Measurements from ENCODE around the gene HYCC2. TPM values are rescaled to one million over a fixed set of nuclear protein-coding genes. Genes with fewer than 3 reads are reported as not detected.

The HYCC2 gene
- total and polyA plus RNA-seq, 2 donors (not counting 1 experiment from before 2014, with no cell fraction given), result 3.6 to 30.1 TPM

GRCh38 chr2:201074996-201075395 lies 3.5 kb upstream of the HYCC2 start:
- Histone ChIP-seq H3K4me3 (ENCODE audit: control extremely low read depth in 1 of 5, extremely low read depth in 1 of 5, insufficient read depth in 1 of 5, low read depth in 2 of 5, low read length in 4 of 5) (no peak overlapping the region), H3K9me3 (ENCODE audit: control extremely low read depth in 1 of 3, control insufficient read depth in 2 of 3, insufficient read depth in 1 of 3, low read length in 2 of 3) (peaks cover 0 to 3% (median 0%) of the 10 kb centered on the region in 3 donors), H3K9ac (ENCODE audit: low read length) (no peak overlapping the region), H3K4me2 (replicated peaks; ENCODE audit: low read depth, low read length, poor library complexity, severe bottlenecking) (no peak overlapping the region), H3K27ac (ENCODE audit: low read length in 2 of 2) (no peak overlapping the region), H4K20me1 (ENCODE audit: control insufficient read depth, insufficient read depth, low read length, poor library complexity, severe bottlenecking) (no peaks in the 10 kb centered on the region), H3K79me2 (ENCODE audit: control insufficient read depth, insufficient read depth, low read length) (peaks cover 65% of the 10 kb centered on the region), H2AFZ (ENCODE audit: insufficient read depth, low read depth, low read length, poor library complexity, severe bottlenecking) (no peak overlapping the region), H3K36me3 (replicated peaks in 1 of 2; ENCODE audit: control extremely low read depth in 1 of 2, control insufficient read depth in 1 of 2, extremely low read depth in 1 of 2, insufficient read depth in 2 of 2, low read length in 1 of 2) (peaks cover 0 to 7% of the 10 kb centered on the region in 2 experiments), H3K27me3 (replicated peaks in 1 of 4; ENCODE audit: control extremely low read depth in 1 of 4, control insufficient read depth in 3 of 4, insufficient read depth in 4 of 4, low read length in 3 of 4) (no peaks in the 10 kb centered on the region), H3K4me1 (ENCODE audit: control insufficient read depth in 2 of 2, insufficient read depth in 2 of 2, low read length in 2 of 2) (peaks cover 18% of the 10 kb centered on the region in 2 donors)
- no peak for ATAC-seq (ENCODE audit: low read depth)
- ChIA-PET POLR2A (interaction anchor here (0.5 kb wide), 1 partner anchor 11 kb away, joined by 3 read pairs; no protein-coding TSS in a partner anchor), CTCF (no interaction called here)
- Mint-ChIP-seq H3K4me1 (peaks cover 23% of the 10 kb centered on the region), H3K27ac (no peak overlapping the region), H3K27me3 (no peaks in the 10 kb centered on the region), H3K4me3 (no peak overlapping the region), H3K9me3 (ENCODE audit: insufficient read depth) (no peaks in the 10 kb centered on the region)
- TF ChIP-seq EZH2 (IDR thresholded peaks at IDR 0.05; ENCODE audit: borderline replicate concordance, insufficient read depth, low read depth, low read length, poor library complexity, severe bottlenecking) (no peak), CTCF (IDR thresholded peaks at IDR 0.05) (no peak)
- 100% methylated on average over 2 of the region's 7 CpGs for WGBS (ENCODE audit: insufficient coverage)
- intact Hi-C loops (cut with micrococcal nuclease), result no loop called here
- no peak for DNase-seq

GRCh38 chr2:201073071-201073470 lies 1.6 kb upstream of the HYCC2 start:
- ChIA-PET POLR2A (no interaction called here), CTCF (no interaction called here)
- no peak for DNase-seq
- H3K9me3 ChIP-seq (ENCODE audit: control extremely low read depth in 1 of 3, control insufficient read depth in 2 of 3, insufficient read depth in 1 of 3, low read length in 2 of 3), result peaks cover 0 to 3% (median 0%) of the 10 kb centered on the region in 3 donors
- peaks cover 75% of the 10 kb centered on the region for H3K79me2 ChIP-seq (ENCODE audit: control insufficient read depth, insufficient read depth, low read length)
- intact Hi-C loops (cut with micrococcal nuclease), result no loop called here
- H3K4me1 ChIP-seq (ENCODE audit: control insufficient read depth in 2 of 2, insufficient read depth in 2 of 2, low read length in 2 of 2), result peaks cover 18 to 27% of the 10 kb centered on the region in 2 donors
- H2AFZ ChIP-seq (ENCODE audit: insufficient read depth, low read depth, low read length, poor library complexity, severe bottlenecking), result no peak overlapping the region
- H3K9me3 Mint-ChIP-seq (ENCODE audit: insufficient read depth), result no peaks in the 10 kb centered on the region
- H4K20me1 ChIP-seq (ENCODE audit: control insufficient read depth, insufficient read depth, low read length, poor library complexity, severe bottlenecking), result no peaks in the 10 kb centered on the region
- H3K4me3 Mint-ChIP-seq, result peak overlapping the region; percentile 51
- H3K27ac Mint-ChIP-seq, result no peak overlapping the region
- no peak for ATAC-seq (ENCODE audit: low read depth)
- H3K4me3 ChIP-seq (ENCODE audit: control extremely low read depth in 1 of 5, extremely low read depth in 1 of 5, insufficient read depth in 1 of 5, low read depth in 2 of 5, low read length in 4 of 5), result no peak overlapping the region
- H3K4me1 Mint-ChIP-seq, result peaks cover 35% of the 10 kb centered on the region
- H3K27me3 Mint-ChIP-seq, result no peaks in the 10 kb centered on the region
- TF ChIP-seq EZH2 (IDR thresholded peaks at IDR 0.05; ENCODE audit: borderline replicate concordance, insufficient read depth, low read depth, low read length, poor library complexity, severe bottlenecking) (no peak), CTCF (IDR thresholded peaks at IDR 0.05) (no peak)
- H3K4me2 ChIP-seq (replicated peaks; ENCODE audit: low read depth, low read length, poor library complexity, severe bottlenecking), result peak overlapping the region; percentile 87
- no peak overlapping the region for H3K27ac ChIP-seq (ENCODE audit: low read length in 2 of 2)
- peaks cover 0 to 1% of the 10 kb centered on the region in 2 experiments for H3K36me3 ChIP-seq (replicated peaks in 1 of 2; ENCODE audit: control extremely low read depth in 1 of 2, control insufficient read depth in 1 of 2, extremely low read depth in 1 of 2, insufficient read depth in 2 of 2, low read length in 1 of 2)
- no CpG with 5 or more reads among the region's 1 CpG for WGBS (ENCODE audit: insufficient coverage)
- peak overlapping the region; percentile 90 for H3K9ac ChIP-seq (ENCODE audit: low read length)
- no peaks in the 10 kb centered on the region for H3K27me3 ChIP-seq (replicated peaks in 1 of 4; ENCODE audit: control extremely low read depth in 1 of 4, control insufficient read depth in 3 of 4, insufficient read depth in 4 of 4, low read length in 3 of 4)

All from B cell (primary cell).